Endodermal cell (in vitro differentiated cells): ENCODE results near the gene TDRD1. TPM values are rescaled to one million over a fixed set of nuclear protein-coding genes. Genes with fewer than 3 reads are reported as not detected.
A peak's percentile ranks its signal among the peaks of the same experiment; 100 is the strongest.

ENCODE experiments used
- DNase-seq: peaks from one replicate; pipeline ENCODE4 v3.0.0-alpha.2; 2017
- H3K27ac ChIP-seq: 2 replicates; pipeline ENCODE4 v1.5.1; 2013; ENCODE audit warnings: mild to moderate bottlenecking, low read depth, low read length, moderate library complexity
- H3K27me3 ChIP-seq: 2 replicates; pipeline ENCODE4 v1.6.1; 2013; ENCODE audit warnings: mild to moderate bottlenecking, low read length, moderate library complexity; ENCODE audit not compliant: insufficient read depth, control insufficient read depth, poor library complexity, severe bottlenecking
- H3K36me3 ChIP-seq: 2 replicates; pipeline ENCODE4 v1.7.0; 2013; ENCODE audit warnings: mild to moderate bottlenecking, low read length, moderate library complexity; ENCODE audit not compliant: control insufficient read depth, insufficient read depth
- H3K4me1 ChIP-seq: one replicate; pipeline ENCODE4 v1.7.0; 2013; ENCODE audit warnings: low read length; ENCODE audit not compliant: control insufficient read depth, insufficient read depth
- H3K4me3 ChIP-seq: 2 replicates; pipeline ENCODE4 v1.5.1; 2013; ENCODE audit warnings: mild to moderate bottlenecking, low read length, moderate library complexity
- H3K9ac ChIP-seq: 2 replicates; pipeline ENCODE4 v1.6.1; 2013; ENCODE audit warnings: mild to moderate bottlenecking, low read length, moderate library complexity; ENCODE audit not compliant: poor library complexity, severe bottlenecking; ENCODE audit errors: extremely low read depth
- H3K9me3 ChIP-seq: 2 replicates; pipeline ENCODE4 v1.6.1; 2013; ENCODE audit warnings: mild to moderate bottlenecking, low read length, moderate library complexity; ENCODE audit not compliant: control insufficient read depth
- H3K27ac Mint-ChIP-seq: 2 replicates; pipeline ENCODE4 v1.8.0; 2020; ENCODE audit warnings: mixed read lengths
- H3K27me3 Mint-ChIP-seq: 2 replicates; pipeline ENCODE4 v1.8.0; 2021; ENCODE audit warnings: mild to moderate bottlenecking, mixed read lengths; ENCODE audit not compliant: insufficient read depth
- H3K36me3 Mint-ChIP-seq: 2 replicates; pipeline ENCODE4 v1.8.0; 2020; ENCODE audit warnings: low read depth, mixed read lengths
- H3K4me1 Mint-ChIP-seq: 2 replicates; pipeline ENCODE4 v1.8.0; 2020; ENCODE audit warnings: mixed read lengths
- H3K4me3 Mint-ChIP-seq: 2 replicates; pipeline ENCODE4 v1.8.0; 2020; ENCODE audit warnings: mild to moderate bottlenecking, moderate library complexity, mixed read lengths
- H3K9me3 Mint-ChIP-seq: 2 replicates; pipeline ENCODE4 v1.8.0; 2020; ENCODE audit warnings: mild to moderate bottlenecking, mixed read lengths
- WGBS, 2 experiments: methylation state at CpG; one replicate each; pipeline versions ENCODE4 v1.1.5 to v1.1.7; 2013; ENCODE audit warnings: missing lambda C conversion rate in 2 of 2, mixed read lengths in 1 of 2; ENCODE audit not compliant: insufficient coverage in 1 of 2, insufficient read length in 1 of 2; 5-methylcytosine and 5-hydroxymethylcytosine counted together
- total RNA-seq, 2 donors: library from RNA; stranded (reverse); fragmentation: NEBNext Ultra II Directional in 1 of 2; extraction: Animal tissue kit (Norgen Biotek cat#: 25700) in 1 of 2; gene quantifications; 2 replicates in 1 of 2; 3 replicates in 1 of 2; pipeline ENCODE4 v1.2.1, GENCODE V29; 2021
- TF ChIP-seq, protein P1 (sequence below): fragments of 200-600 bp; sonication (generic); conservative IDR thresholded peaks from 2 replicates; pipeline ENCODE4 v1.5.0; 2021; ENCODE audit warnings: antibody characterized with exemption, mild to moderate bottlenecking

Gene TDRD1
- total RNA-seq, 2 donors from 2014 or later: 0.09 to 0.15 TPM

DNA sequence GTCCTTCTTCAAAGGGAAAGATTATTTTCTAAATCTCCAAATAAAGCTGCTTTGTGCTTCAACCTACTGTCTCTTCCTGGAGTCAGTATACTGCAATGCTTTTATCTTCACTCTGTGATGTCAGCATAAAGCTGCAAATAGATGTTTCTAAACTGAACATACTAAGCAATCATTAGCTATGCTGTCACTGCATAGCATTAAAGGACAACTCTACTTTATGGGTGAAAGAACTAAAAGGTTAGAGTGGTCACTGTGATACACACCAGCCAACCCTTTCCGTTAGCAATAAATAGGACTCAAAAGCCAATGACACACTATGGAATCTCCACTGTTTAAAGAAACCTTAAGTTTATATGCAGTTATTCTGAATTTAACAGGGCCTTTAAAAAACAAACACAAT lies 6.9 kb upstream of the TDRD1 start:
- Histone ChIP-seq H3K9ac (peak overlapping the region; percentile 97), H3K36me3 (peaks cover 18% of the 10 kb centered on the region), H3K4me1 (no peaks in the 10 kb centered on the region), H3K4me3 (peak overlapping the region; percentile 93), H3K27ac (no peak overlapping the region), H3K9me3 (peaks cover 20% of the 10 kb centered on the region), H3K27me3 (peaks cover 6% of the 10 kb centered on the region)
- Mint-ChIP-seq H3K4me3 (peak overlapping the region; percentile 99), H3K9me3 (peaks cover 23% of the 10 kb centered on the region), H3K4me1 (peaks cover 21% of the 10 kb centered on the region), H3K36me3 (peaks cover 33% of the 10 kb centered on the region), H3K27ac (no peak overlapping the region), H3K27me3 (peaks cover 13% of the 10 kb centered on the region)
- TF ChIP-seq, protein P1, sequence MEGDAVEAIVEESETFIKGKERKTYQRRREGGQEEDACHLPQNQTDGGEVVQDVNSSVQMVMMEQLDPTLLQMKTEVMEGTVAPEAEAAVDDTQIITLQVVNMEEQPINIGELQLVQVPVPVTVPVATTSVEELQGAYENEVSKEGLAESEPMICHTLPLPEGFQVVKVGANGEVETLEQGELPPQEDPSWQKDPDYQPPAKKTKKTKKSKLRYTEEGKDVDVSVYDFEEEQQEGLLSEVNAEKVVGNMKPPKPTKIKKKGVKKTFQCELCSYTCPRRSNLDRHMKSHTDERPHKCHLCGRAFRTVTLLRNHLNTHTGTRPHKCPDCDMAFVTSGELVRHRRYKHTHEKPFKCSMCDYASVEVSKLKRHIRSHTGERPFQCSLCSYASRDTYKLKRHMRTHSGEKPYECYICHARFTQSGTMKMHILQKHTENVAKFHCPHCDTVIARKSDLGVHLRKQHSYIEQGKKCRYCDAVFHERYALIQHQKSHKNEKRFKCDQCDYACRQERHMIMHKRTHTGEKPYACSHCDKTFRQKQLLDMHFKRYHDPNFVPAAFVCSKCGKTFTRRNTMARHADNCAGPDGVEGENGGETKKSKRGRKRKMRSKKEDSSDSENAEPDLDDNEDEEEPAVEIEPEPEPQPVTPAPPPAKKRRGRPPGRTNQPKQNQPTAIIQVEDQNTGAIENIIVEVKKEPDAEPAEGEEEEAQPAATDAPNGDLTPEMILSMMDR: no peak
- DNase-seq: no peak
- 82 to 83% methylated on average over 1 of the region's 1 CpG for WGBS, 2 experiments

DNA sequence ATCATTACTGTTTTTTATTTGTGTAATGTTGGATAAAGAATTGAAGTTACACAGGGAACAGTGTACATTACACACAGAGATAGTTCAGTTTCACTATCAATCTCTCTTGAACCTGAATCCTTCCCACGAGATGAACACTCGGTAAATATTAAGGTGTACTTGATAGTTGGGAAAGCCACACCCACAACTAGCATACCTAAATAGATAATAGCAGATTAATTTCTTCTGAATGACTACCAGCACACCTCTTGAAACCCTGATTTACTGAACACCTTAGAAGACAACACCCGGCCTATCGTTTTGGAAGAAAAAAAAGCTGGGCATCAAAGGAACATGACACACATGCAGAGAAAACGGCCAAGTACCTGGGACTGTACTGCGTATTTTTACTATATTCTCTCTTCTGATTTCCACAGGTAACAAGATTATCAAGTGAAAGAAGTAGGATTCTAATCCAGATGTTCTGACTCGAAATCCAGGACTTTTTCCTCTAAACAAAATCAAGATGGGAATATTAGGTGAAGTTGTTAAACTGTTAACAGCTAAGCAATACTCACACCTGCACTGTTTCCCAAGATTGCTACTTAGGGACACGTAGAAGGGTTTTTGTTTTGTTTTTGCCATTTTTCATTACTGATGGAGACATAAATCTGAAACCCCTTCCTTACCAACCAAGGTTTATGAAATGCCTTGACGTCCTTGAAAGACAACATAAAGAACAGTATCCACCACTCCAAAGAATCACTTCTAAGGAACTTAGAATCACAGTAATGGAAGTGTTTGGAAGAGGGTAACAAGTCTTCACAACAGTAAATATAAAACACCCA lies 6.2 kb upstream of the TDRD1 start:
- peaks cover 13% of the 10 kb centered on the region for H3K27me3 Mint-ChIP-seq
- peaks cover 20% of the 10 kb centered on the region for H3K9me3 Mint-ChIP-seq
- no peaks in the 10 kb centered on the region for H3K4me1 ChIP-seq
- peak overlapping the region; percentile 97 for H3K9ac ChIP-seq
- peaks cover 19% of the 10 kb centered on the region for H3K9me3 ChIP-seq
- TF ChIP-seq, protein P1: no peak
- no peak for DNase-seq
- H3K27ac Mint-ChIP-seq: peak overlapping the region; percentile 99
- H3K4me3 ChIP-seq: peak overlapping the region; percentile 93
- H3K36me3 Mint-ChIP-seq: peaks cover 30% of the 10 kb centered on the region
- peak overlapping the region; percentile 99 for H3K4me3 Mint-ChIP-seq
- H3K27me3 ChIP-seq: peaks cover 6% of the 10 kb centered on the region
- H3K4me1 Mint-ChIP-seq: peaks cover 21% of the 10 kb centered on the region
- peaks cover 15% of the 10 kb centered on the region for H3K36me3 ChIP-seq
- 72 to 77% methylated on average over 5 to 7 of the region's 9 CpGs for WGBS, 2 experiments
- no peak overlapping the region for H3K27ac ChIP-seq

DNA sequence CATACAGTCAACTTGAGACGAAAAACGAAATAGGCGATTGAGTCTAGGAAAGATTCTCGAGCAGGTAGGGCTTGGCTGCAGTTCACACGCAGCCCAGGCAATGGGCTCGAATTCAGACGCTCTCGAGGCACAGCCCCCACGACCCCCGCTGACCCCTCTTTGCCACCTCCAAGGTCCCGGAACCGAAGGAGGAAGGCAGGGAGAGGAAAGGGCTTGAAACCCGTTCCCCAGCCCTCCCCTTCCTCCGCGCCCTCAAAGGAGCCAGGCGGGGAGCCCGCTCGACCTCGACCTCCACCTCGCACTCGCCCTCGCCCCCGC lies 5.6 kb upstream of the TDRD1 start:
- TF ChIP-seq, protein P1: no peak
- 0% methylated on average over 22 of the region's 23 CpGs; no CpG with 5 or more reads in 1 of the 2 experiments for WGBS, 2 experiments
- peaks cover 16% of the 10 kb centered on the region for H3K9me3 Mint-ChIP-seq
- peak overlapping the region; percentile 99 for H3K4me3 Mint-ChIP-seq
- no peak for DNase-seq
- H3K27me3 ChIP-seq: peaks cover 6% of the 10 kb centered on the region
- peaks cover 21% of the 10 kb centered on the region for H3K4me1 Mint-ChIP-seq
- H3K9me3 ChIP-seq: peaks cover 13% of the 10 kb centered on the region
- H3K4me1 ChIP-seq: no peaks in the 10 kb centered on the region
- peak overlapping the region; percentile 93 for H3K4me3 ChIP-seq
- peaks cover 17% of the 10 kb centered on the region for H3K27me3 Mint-ChIP-seq
- H3K9ac ChIP-seq: peak overlapping the region; percentile 97
- H3K36me3 ChIP-seq: peaks cover 15% of the 10 kb centered on the region
- H3K36me3 Mint-ChIP-seq: peaks cover 26% of the 10 kb centered on the region
- peak overlapping the region; percentile 75 for H3K27ac ChIP-seq
- peak overlapping the region; percentile 99 for H3K27ac Mint-ChIP-seq
